22Rv1 (cell line): ENCODE data around the gene NCK2.

Experiments used
- H3K27ac ChIP-seq: fragments of 450-650 bp; 2 replicates; pipeline ENCODE4 v1.5.1; 2017
- ZFX ChIP-seq: fragments of 450-650 bp; IDR thresholded peaks from 2 replicates; pipeline ENCODE4 v1.6.1; 2017; ENCODE audit warnings: antibody characterized with exemption, borderline replicate concordance
- TF ChIP-seq, protein P1 (sequence below): fragments of 450-650 bp; IDR thresholded peaks from 2 replicates; pipeline ENCODE4 v1.5.1; 2017; ENCODE audit warnings: mild to moderate bottlenecking

The NCK2 gene

DNA sequence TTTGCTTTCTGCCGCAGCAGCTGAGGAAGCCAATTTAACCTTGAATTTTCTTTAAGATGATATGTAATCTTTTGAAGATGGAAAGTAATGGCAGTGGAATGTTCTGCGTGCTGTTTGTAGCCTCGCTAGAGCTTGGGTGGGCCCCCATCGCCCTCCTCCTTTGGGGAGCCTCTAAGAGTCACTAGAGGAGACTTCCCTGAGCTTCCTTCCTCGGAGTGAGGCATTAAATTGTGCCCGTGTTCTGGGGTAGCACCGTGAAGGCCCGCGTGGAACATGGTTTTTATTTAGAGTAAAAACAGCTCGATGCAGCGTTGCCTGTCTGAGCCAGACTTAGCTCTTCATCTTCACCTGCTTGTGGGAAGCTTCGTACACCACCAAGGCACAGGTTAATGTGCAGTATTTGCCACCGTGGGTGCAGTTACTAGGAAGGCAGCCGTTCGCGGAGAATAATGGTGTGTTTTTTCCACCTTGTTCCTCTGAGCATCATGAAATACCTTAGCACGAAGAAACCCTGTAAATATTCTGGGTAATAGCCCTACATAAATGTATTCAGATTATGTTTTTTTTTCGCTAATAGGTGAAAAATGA is 38.5 kb downstream of the NCK2 start:
- TF ChIP-seq, protein P1, sequence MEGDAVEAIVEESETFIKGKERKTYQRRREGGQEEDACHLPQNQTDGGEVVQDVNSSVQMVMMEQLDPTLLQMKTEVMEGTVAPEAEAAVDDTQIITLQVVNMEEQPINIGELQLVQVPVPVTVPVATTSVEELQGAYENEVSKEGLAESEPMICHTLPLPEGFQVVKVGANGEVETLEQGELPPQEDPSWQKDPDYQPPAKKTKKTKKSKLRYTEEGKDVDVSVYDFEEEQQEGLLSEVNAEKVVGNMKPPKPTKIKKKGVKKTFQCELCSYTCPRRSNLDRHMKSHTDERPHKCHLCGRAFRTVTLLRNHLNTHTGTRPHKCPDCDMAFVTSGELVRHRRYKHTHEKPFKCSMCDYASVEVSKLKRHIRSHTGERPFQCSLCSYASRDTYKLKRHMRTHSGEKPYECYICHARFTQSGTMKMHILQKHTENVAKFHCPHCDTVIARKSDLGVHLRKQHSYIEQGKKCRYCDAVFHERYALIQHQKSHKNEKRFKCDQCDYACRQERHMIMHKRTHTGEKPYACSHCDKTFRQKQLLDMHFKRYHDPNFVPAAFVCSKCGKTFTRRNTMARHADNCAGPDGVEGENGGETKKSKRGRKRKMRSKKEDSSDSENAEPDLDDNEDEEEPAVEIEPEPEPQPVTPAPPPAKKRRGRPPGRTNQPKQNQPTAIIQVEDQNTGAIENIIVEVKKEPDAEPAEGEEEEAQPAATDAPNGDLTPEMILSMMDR, result no peak
- no peak for TF ChIP-seq ZFX
- no peak overlapping the region for H3K27ac ChIP-seq

DNA sequence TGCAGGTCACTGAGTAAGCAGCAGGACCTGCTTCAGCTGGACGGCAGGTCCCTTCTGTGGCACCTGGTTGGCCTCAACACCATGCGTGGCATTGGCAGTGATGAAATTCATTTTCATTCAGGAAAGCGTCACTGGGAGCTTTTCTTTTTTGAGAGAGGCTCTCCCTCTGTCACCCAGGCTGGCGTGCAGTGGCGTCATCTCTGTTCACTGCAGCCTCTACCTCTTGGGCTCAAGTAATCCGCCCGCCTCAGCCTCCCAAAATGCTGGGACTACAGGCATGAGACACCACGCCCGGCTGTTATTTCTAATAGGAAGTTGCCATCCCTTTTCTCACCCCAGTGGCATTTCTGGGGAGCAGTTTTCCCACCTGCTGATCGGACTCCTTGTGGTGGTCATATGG is 39.3 kb downstream of the NCK2 start:
- TF ChIP-seq, protein P1, result no peak
- TF ChIP-seq ZFX, result no peak
- no peak overlapping the region for H3K27ac ChIP-seq

DNA sequence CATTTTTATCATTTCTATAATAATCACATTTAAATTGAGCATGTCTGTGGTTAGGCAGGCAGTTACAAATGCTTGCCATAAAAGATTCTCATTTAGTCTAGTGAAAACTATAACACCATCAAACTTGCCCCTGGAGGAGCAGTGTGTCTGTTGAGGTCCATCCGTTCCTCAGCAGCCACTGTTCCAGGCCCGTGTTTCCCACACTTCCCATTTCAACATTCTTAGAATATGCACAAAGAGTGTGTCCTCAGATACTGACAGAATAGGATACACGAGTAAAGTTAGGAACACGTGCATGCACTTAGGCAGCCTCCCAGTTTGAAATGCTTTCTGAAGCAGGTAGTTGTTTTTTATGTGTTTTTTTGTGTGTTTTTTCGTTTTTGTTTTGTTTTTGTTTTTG is 39.9 kb downstream of the NCK2 start:
- no peak overlapping the region for H3K27ac ChIP-seq
- TF ChIP-seq, protein P1, result no peak
- no peak for TF ChIP-seq ZFX

DNA sequence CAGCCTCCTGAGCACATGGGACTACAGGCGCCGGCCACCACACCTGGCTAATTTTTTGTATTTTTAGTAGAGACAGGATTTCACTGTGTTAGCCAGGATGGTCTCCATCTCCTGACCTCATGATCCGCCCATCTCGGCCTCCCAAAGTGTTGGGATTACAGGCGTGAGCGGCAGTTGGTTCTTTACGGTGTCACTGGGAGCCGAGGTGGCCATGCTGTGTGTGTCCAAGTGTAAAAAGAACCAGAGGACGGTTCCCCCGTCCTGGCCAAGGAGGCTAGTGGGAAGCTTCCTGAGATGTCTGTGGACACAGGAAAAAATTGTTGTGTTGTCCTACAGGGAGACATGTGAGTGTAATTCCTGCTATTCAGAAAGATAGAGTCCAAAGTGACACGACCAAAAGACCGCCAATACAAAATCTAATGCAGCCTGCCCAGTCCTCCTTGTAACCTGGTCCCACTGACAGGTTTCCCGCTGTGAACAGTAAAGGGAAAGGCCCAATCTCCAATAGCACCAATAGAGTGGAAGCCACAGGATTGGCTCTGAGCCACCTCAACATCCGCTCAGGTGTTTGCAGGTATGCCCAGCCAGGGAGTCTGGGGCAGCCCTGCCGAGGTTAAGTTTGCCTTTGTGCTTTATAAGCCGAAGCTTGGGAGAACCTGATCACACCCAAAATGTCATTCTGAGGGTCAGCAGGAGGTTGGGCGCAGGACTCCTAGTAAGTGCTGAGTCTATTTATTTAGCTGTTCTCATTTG is 40.6 kb downstream of the NCK2 start:
- TF ChIP-seq, protein P1, result no peak
- TF ChIP-seq ZFX, result no peak
- no peak overlapping the region for H3K27ac ChIP-seq

DNA sequence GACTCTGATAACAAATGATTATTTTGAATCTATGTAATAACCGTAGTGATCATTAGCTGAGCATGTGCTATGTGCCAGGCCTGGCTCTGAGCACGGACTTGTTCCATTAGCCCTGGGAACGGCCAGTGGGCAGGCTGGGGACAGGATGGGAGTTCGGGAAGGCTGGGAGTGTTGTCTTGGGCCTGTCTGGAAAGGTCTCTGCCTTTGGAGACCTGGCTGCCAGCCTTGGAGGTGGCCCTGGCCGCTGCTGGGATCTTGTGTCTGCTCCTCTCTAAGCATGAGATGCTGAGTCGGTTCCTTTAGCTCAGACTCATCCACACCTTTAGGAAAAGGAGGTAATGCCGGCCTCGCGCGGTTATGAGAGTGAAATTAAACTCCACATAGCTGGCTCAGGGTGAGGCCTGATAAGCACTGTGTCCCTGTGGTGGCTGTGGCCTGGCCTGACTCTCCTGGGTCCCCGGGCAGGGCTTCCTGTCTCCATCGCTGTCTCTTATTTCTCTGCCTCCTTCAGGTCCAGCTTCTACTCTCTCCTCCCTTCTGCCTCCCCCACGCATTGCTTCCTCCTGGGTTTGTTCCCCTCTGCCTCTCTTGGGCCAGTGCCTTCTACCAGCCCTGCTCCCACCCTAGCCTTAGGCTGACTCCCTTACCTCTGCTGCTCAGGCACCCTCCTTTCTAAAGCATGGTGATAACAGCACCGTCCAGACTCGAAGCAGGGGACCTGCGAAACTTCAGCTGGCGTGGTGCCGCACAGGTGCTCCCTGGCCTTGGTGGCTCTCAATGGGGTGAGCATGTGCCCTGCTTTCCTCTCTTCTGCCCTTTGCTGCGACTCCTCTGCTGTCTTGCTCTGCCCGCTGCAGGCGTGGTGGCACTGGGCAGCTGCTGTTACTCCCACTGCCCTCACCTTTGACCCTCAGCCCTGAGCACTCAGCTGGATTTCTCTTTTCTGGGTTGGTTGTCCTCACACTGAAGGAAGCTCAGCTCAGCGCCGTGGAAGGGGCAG is 41.8 kb downstream of the NCK2 start:
- no peak overlapping the region for H3K27ac ChIP-seq
- TF ChIP-seq, protein P1, result no peak
- TF ChIP-seq ZFX, result no peak

DNA sequence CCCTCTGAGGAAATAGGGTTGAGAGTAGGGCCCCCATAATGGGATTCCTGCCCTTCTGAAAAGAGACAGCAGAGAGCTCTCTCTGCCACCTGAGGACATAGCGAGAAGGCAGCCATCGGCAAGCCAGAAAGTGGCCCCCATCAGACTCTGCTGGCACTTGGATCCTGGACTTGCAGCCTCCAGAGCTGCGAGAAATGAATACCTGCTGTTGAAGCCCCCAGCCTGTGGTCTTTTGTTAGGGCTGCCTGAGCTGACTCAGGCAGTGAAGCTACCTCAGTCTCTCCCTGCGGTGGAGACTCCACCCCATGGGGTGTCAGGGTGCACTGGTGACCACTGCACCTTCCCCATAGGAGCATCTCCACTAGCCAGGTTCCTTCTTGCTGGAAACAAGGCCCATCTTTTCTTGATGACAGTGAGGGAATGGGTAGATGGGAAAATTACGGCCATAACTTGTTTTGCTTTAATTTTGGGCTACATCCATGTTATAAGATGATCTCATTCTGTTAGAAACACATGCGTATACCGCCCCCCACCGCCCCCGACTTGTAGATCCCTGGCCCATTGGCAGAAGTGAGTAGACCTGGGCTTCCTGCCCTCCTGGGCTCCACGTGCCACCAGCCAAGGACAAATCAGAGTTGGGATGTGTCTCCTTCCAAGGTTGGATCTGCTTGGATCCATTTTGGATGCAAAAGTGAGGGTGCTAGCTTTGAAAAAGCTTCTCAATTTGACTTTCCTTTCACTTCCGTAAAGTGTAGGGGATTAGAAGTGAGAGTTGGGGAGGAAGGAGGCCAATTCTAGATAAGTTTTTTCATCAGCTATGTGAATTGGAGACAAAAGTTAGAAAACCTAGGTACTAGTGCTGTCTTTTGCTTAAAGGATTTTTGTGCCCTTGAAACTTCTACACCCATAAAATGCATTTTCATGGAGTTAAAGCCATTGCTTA is 42.9 kb downstream of the NCK2 start:
- no peak overlapping the region for H3K27ac ChIP-seq
- TF ChIP-seq ZFX, result no peak
- TF ChIP-seq, protein P1, result peak; percentile 49
